OCI-LY7 (cell line): ENCODE results near the gene ARAP1. TPM values are rescaled to one million over a fixed set of nuclear protein-coding genes. Genes with fewer than 3 reads are reported as not detected.
A peak's percentile ranks its signal among the peaks of the same experiment; 100 is the strongest.

Source experiments
- BruUV-seq: library from RNA; stranded (reverse); fragments of 400-500 nt; replicated peaks from 2 replicates; lab custom pipeline; 2021; lab: Mats Ljungman, UMichigan
- CTCF ChIA-PET: fragments of 300-600 bp; sonication (Branson Sonifier 250); formaldehyde crosslinking; loops from one replicate; lab custom pipeline; 2022; ENCODE audit warnings: antibody characterized with exemption; ENCODE audit not compliant: unreplicated experiment; lab: Charles Lee
- POLR2A ChIA-PET: fragments of 300-600 bp; sonication (Branson Sonifier 250); formaldehyde crosslinking; loops from one replicate; lab custom pipeline; 2022; ENCODE audit warnings: antibody characterized with exemption; lab: Charles Lee
- DNase-seq: peaks from one replicate; pipeline ENCODE4 v3.0.0-alpha.2; 2015; ENCODE audit warnings: low spot score
- H2AFZ ChIP-seq: fragments of 200-600 bp; sonication (generic), shearing (Covaris generic); 2 replicates; pipeline ENCODE4 v1.6.1; 2014; ENCODE audit warnings: mild to moderate bottlenecking, antibody characterized with exemption, low read length, moderate library complexity
- H3K27ac ChIP-seq: fragments of 200-600 bp; sonication (generic); 2 replicates; pipeline ENCODE4 v1.5.1; 2014; ENCODE audit warnings: mixed run types, low read depth, mild to moderate bottlenecking, moderate library complexity, low read length, inconsistent platforms; ENCODE audit not compliant: poor library complexity, severe bottlenecking
- H3K36me3 ChIP-seq: fragments of 200-600 bp; sonication (generic); 2 replicates; pipeline ENCODE4 v1.6.1; 2014; ENCODE audit warnings: mild to moderate bottlenecking, antibody characterized with exemption, low read length, moderate library complexity, mixed read lengths; ENCODE audit not compliant: insufficient read depth
- H3K4me1 ChIP-seq: fragments of 200-600 bp; sonication (generic); 2 replicates; pipeline ENCODE4 v1.5.1; 2014; ENCODE audit warnings: mild to moderate bottlenecking, low read length; ENCODE audit not compliant: insufficient read depth, poor library complexity, severe bottlenecking
- H3K4me2 ChIP-seq: fragments of 200-600 bp; sonication (generic); 2 replicates; pipeline ENCODE4 v1.6.1; 2014; ENCODE audit warnings: mild to moderate bottlenecking, low read length
- H3K4me3 ChIP-seq: fragments of 200-600 bp; sonication (generic); 2 replicates; pipeline ENCODE4 v1.5.1; 2014; ENCODE audit warnings: mild to moderate bottlenecking, low read depth, low read length; ENCODE audit not compliant: poor library complexity, severe bottlenecking
- H3K79me2 ChIP-seq: fragments of 200-600 bp; sonication (generic); 2 replicates; pipeline ENCODE4 v1.6.1; 2016; ENCODE audit warnings: low read depth, mild to moderate bottlenecking, low read length, moderate library complexity, mixed read lengths; ENCODE audit not compliant: insufficient read depth
- H3K9me2 ChIP-seq: fragments of 200-600 bp; sonication (generic); 2 replicates; pipeline ENCODE4 v1.6.1; 2016; ENCODE audit warnings: mild to moderate bottlenecking, low read length, mixed read lengths; ENCODE audit not compliant: insufficient read depth
- H3K9me3 ChIP-seq: fragments of 200-600 bp; sonication (generic); 2 replicates; pipeline ENCODE4 v1.6.1; 2014; ENCODE audit warnings: mild to moderate bottlenecking, mixed run types, low read length, mixed read lengths
- H4K20me1 ChIP-seq: fragments of 200-600 bp; sonication (generic); 2 replicates; pipeline ENCODE4 v1.6.1; 2014; ENCODE audit warnings: mild to moderate bottlenecking, antibody characterized with exemption, low read length, moderate library complexity, mixed read lengths; ENCODE audit not compliant: insufficient read depth
- CTCF ChIP-seq: fragments of 200-600 bp; sonication (generic); conservative IDR thresholded peaks from 2 replicates; pipeline ENCODE4 v1.5.1; 2014; ENCODE audit warnings: mild to moderate bottlenecking, antibody characterized with exemption, low read length, moderate library complexity, mixed read lengths
- EZH2phosphoT487 ChIP-seq: fragments of 200-600 bp; sonication (generic); IDR thresholded peaks from 2 replicates; pipeline ENCODE4 v1.6.1; 2018; ENCODE audit warnings: low read depth, borderline replicate concordance, mild to moderate bottlenecking, mixed run types, antibody characterized with exemption, low read length, moderate library complexity, mixed read lengths
- intact Hi-C: fragments of 100-400 bp; cut with micrococcal nuclease; formaldehyde crosslinking; loops from one replicate; pipeline ENCODE4 v1.10.0; 2022; ENCODE audit not compliant: unreplicated experiment
- total RNA-seq, 2 experiments: library from RNA; depleted of rRNA in 1 of 2; stranded (reverse); fragments of >200 nt in 1 of 2; shearing (Covaris generic) in 1 of 2; gene quantifications; 2 replicates each; pipeline ENCODE4 v1.2.3, GENCODE V29; 2014 to 2022

The ARAP1 gene
- total RNA-seq, 2 experiments from 2014 or later, result 65.6 to 106 TPM

GRCh38 chr11:72739240-72740059 lies 12.8 kb downstream of the ARAP1 start:
- TF ChIP-seq EZH2phosphoT487, result no peak
- TF ChIP-seq CTCF, result no peak
- ChIA-PET POLR2A (interaction anchor here (0.5 to 1.6 kb wide), 3 partner anchors 9 to 58 kb away, joined by 3 to 4 read pairs (median 3); no protein-coding TSS in a partner anchor), CTCF (interaction anchor here (0.6 to 0.8 kb wide), 2 partner anchors 13 to 55 kb away, joined by 3 read pairs; partner anchors contain the start of gene STARD10)
- Histone ChIP-seq H3K4me2 (peak overlapping the region; percentile 81), H2AFZ (no peak overlapping the region), H3K4me1 (peaks cover 85% of the 10 kb centered on the region), H3K4me3 (peak overlapping the region; percentile 60), H3K9me2 (no peaks in the 10 kb centered on the region), H3K9me3 (no peaks in the 10 kb centered on the region), H3K79me2 (peaks cover 18% of the 10 kb centered on the region; the same call in 1 of the 2 replicates), H3K36me3 (no peaks in the 10 kb centered on the region), H4K20me1 (no peaks in the 10 kb centered on the region), H3K27ac (peak overlapping the region; percentile 63)
- peak; percentile 47 for DNase-seq
- intact Hi-C loops, result loop anchor here (2.0 to 5.0 kb wide), 2 partner anchors 75 to 413 kb away; partner anchors contain the start of gene ATG16L2
- BruUV-seq, result no TSS peak

DNA sequence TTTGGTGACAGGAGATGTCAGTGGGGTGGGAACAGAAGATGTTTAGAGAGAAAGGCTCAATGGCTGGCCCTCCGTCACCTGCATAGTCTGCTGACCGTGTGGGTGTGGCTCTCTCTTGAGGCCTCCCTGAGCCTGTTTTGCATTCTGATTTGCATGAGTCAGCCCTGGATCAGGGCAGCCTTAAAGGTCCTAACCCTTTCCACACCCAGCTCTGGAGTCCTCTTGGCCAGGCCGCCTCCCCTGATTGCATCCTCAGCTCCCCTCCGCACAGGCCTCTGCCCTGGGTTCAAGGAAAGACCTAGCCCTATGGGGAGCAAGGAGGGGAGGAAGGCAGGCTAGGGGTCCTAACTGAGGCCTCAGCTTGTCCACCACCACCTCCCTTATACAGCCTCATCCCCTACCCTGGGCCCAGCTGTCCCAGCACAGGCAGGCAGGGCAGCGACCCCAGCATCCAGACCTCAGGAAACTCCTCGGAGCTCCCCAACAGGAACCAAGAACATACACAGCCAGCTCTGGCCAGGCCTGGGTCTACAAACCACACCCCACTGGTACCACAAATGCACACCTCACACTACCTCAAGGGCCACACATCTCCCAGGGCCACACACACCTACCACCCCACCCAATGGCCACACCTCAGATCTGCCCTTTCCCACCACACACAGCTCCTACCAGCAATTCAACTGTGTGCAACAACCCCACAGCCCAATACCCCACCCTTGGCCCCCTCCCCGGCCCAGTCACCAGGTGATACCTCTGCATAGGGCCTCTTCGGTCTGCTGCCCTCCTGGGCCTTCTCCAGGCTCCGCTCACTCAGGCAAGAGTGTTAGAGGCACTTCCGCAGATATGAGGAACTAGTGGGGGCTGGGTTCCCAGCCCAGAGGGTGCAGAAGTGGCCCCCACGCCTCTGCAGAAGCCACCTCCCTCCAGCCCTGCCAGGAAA lies 13.7 kb downstream of the ARAP1 start:
- ChIA-PET POLR2A (interaction anchor here (1.6 kb wide), 1 partner anchor 54 kb away, joined by 4 read pairs; no protein-coding TSS in a partner anchor), CTCF (interaction anchor here (0.6 to 1.0 kb wide), 3 partner anchors 12 to 54 kb away, joined by 3 to 4 read pairs (median 3); no protein-coding TSS in a partner anchor)
- no peak for TF ChIP-seq EZH2phosphoT487
- no peak for TF ChIP-seq CTCF
- H3K79me2 ChIP-seq, result peaks cover 22% of the 10 kb centered on the region; the same call in 1 of the 2 replicates
- intact Hi-C loops, result loop anchor here (2.0 to 5.0 kb wide), 2 partner anchors 76 to 414 kb away; partner anchors contain the start of gene ATG16L2
- no peaks in the 10 kb centered on the region for H3K36me3 ChIP-seq
- no peak overlapping the region for H2AFZ ChIP-seq
- peak overlapping the region; percentile 63 for H3K27ac ChIP-seq
- H3K9me2 ChIP-seq, result no peaks in the 10 kb centered on the region
- peak overlapping the region; percentile 81 for H3K4me2 ChIP-seq
- BruUV-seq, result no TSS peak
- H4K20me1 ChIP-seq, result no peaks in the 10 kb centered on the region
- H3K4me3 ChIP-seq, result peak overlapping the region; percentile 60
- peaks cover 75% of the 10 kb centered on the region for H3K4me1 ChIP-seq
- no peaks in the 10 kb centered on the region for H3K9me3 ChIP-seq
- peak; percentile 90 for DNase-seq
